DMS79 treated with DMSO at 0.1 percent for 48 hours (cell line): Measurements from ENCODE around the gene CHST11.

Source experiments
- DNase-seq: peaks from one replicate; lab custom pipeline; 2025; lab: John Stamatoyannopoulos, UW

The CHST11 gene

DNA sequence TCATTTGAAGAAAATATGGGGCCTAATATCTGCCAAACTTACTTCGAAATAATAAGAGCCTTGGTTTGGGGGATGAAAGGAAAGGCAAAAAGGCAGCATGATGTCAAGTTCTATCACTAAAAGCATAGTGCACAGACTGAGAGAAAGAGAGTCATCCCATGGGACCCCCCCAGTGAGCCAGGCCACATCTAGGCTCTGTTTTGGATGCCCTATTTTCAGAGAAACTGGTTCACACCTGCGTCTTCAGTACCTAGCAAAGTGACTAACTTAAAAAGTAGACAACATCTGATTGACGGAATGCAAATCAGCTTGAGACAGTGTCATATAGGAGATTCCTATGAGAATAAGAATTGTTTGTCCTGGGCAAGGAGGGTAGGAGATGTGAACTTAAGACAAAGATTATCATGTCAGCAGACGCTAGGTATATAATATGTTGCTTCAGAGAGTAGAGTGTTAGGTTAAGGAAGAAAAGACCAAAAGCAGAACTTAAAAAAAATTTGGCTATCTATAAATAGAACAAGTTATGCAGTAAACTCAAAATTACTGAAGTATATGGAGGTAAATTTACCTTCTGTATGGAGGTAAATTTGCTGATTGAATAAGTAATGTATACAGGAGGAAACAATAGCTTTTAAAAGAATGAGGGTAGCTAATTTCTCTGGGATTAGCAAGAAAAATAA is 353.1 kb downstream of the CHST11 start:
- no peak for DNase-seq
